Activated T-cell treated with anti-CD3 and anti-CD28 coated beads, Interleukin-2, amount 50 U/mL, for 48 hours (primary cell): ENCODE results near the gene EIF2B5.

Source experiments
- DNase-seq, 2 experiments: peaks; one replicate each; pipeline ENCODE4 v3.0.0-alpha.2; 2020

Gene EIF2B5

DNA sequence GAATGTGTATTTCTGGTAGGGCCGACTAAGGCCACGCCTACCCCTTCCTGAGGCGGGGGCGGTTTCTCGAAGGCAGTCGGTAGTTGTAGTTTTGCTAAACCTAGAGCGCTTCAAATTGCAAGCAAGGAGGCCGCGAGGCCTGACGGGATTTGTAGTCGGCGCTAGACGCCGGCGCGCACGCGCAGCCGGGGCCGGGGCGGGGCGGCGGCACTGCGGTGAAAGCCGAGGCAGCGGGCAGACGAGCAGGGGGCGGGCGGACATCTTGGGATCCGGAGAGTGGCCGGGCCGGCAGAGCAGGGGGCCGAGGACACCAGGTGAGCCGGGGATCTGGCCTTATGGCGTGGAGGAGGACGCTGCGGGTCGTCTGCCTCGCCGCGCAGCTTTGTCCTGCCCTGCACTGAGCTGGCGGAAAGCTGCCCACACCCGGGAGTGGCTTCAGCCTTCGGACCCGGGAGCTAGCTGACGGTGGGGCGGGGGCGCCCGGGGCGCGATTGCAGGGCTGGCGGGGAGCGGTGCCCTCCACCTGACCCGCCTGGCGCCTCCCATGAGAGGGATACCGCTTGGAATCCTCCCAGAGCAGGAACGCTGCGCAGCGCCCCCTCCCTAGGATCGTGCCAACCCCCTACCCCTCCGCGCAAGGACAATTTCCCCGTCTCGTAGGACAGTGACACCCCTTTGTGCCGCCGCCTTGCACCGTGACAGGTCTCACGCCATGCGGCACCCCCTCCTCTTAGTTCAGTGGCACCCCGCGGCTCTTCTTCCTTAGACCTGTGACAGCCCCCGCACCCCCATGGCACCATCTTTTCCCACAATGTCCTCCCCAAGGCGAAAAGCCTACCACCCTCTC is 39.7 kb downstream of the EIF2B5 start, which contains the start of gene AP2M1:
AP2M1 (plus strand) TSS at position 210 of the 847 bp plus-strand sequence. CDS start 2,139 bp downstream, outside the sequence.
- peak; percentile 97 to 98 for DNase-seq

DNA sequence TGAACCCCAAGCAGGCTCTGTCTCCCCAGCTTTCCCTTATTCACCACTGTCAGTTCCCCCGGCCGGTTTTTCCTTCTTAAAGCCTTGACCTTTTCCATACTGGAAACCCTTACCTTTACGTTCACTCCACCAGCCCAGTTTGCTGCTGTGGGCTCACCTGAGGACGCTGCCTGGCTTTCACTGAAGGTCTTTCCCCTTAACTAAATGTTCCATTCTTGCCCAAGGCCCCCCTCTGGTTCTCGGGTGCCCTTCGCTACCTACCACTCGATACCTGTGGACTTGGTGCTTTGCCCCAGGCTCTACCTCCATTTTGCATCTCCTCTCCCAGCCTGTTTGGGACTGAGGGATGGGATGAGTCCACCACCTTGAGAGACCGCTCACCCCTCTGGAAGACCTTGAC is 40.3 kb downstream of the EIF2B5 start:
- no peak for DNase-seq

GRCh38 chr3:184175981-184176376 is 40.8 kb downstream of the EIF2B5 start:
- no peak for DNase-seq

DNA sequence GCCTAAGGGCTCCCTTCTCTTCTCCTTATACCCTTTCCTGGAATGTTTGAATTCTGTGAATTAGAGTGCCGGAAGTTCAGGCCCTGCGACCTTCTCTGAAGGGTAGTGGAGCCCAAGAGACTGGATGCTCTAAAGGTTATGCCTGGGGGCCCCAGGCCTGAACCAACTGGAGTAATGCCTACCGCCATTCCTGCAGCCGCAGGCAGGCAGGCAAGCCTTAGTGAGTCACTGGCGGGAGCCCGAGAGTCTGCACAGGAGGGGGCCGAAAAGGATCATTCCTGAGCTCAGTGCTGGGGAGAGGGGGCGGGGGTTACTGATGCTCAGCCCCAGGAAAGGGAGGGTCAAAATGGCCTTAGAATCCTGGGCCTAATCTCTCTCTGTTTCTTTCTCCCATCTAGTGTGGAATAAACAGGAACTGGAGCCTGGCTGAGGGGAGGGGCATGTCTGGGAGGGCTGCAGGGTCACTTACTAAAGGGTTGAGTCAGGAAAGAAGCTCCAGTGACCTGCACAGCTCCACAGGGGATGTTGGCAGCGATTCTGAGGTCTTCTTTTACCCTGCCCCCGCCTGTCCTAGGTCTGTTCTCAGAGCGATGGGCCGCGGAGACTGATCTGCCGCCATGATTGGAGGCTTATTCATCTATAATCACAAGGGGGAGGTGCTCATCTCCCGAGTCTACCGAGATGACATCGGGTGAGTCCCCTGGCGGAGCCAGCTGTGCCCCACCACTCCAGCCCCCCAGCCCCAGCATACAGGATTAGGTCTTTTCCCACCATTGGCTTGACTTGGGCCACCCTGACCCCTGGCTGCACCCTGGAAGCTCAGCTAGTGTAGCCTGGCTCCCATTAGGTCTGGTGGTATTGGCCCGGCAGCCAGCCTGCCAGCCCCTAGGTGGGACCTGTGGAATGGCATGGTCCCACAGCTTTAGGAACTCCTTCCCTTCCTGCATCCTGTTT is 41.5 kb downstream of the EIF2B5 start:
- DNase-seq: no peak

- no peak for DNase-seq
Observed at GRCh38 chr3:184177331-184177731, 42.2 kb downstream of the EIF2B5 start.

DNA sequence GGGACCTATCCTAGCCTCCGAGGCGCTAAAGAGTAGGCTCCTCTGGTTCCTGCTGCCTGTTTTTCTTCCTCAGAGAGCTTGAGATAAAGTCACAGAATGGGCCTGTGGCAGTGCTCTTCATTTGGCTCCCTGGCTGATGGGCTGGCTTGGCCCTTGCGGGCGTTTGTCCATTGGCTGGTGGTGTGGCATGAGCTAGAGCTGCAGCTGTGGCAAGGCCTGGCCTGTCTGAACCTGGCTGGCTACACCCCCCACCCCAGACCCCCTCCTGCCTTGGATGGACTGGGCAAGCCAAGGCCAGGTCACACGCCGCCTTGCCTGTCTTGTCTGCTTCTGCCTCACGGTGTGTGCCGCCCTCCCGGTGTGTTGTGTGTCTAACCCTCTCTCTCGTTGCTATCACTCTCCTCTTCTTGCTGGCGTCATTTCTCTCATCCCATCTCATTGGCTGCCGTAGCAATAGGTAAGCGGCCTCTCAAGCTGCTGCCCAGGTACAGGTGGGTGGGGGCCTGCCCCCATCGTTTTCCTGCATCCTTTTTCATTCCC is 42.7 kb downstream of the EIF2B5 start:
- no peak for DNase-seq

GRCh38 chr3:184178521-184179138 is 43.5 kb downstream of the EIF2B5 start:
- DNase-seq: no peak

- no peak for DNase-seq
Observed at GRCh38 chr3:184180165-184180564, 45.0 kb downstream of the EIF2B5 start.

- DNase-seq: no peak
Observed at GRCh38 chr3:184181596-184181995, 46.4 kb downstream of the EIF2B5 start.

- DNase-seq: no peak
Observed at GRCh38 chr3:184183679-184184078, 48.5 kb downstream of the EIF2B5 start.

DNA sequence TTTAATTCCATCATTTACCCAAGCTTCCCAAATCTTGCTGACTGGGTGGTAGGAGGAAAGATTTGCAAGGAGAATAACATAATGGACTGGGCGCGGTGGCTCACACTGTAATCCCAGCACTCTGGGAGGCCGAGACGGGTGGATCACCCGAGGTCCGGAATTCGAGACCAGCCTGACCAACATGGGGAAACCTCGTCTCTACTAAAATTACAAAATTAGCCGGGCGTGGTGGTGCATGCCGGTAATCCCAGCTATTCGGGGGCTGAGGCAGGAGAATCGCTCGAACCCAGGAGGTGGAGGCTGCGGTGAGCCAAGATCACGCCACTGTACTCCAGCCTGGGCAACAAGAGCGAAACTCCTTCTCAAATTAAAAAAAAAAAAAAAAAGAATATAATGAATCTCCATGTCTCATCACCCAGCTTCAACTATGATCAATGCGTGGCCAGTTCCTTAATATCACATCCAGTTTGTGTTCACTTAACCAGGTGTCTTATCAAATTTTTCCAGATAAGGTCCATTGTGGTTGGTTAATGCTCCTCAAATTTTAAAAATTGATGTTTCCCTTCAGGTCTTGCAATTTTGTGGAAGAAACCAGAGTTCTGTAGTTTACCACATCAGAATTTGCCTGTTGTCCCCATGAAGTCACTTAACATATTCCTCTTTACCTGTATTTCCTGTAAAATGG is 49.5 kb downstream of the EIF2B5 start:
- DNase-seq: no peak

DNA sequence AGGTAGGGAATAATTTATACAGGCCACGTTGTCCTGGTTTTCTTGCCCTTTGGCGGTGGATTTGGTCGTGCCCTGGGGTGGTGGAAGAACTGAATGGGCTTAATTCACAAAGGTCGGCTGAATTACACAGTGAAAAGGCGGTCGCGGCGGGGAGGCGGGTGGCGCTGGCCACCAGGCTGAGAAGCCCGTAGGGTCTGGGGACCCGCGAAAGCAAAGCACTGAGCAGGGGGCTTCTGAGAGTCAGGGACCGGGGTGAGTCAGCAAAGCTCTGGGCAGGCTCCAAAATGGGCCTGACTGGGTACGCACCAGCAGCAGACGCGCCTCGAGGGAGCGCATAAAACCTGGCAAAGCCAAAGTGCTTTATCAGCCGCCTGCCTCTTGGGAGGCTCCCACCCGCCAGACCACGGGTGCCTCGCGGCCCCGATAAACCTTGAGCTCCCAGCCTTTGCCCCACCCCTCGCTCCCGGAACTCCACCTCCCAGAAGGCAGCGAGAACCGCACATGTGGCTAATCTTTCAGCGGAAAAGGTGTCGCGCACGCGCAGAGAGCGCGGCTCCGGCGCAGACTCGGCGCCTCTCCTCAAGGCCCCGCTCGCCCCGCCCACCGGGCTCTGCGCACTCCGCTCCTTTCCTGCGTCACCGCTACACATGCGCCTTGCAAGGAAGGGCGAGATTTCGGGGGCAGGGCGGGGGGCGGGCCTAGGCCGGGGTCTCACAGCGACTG is 50.5 kb downstream of the EIF2B5 start:
- peak; percentile 99 for DNase-seq

GRCh38 chr3:184186184-184186901 is 51.2 kb downstream of the EIF2B5 start, which contains the start of gene ABCF3:
ABCF3 (plus strand) TSS chr3:184186199; CDS start chr3:184186208, 9 bp downstream.
- no peak for DNase-seq

- no peak for DNase-seq
Observed at GRCh38 chr3:184186902-184187207, 51.7 kb downstream of the EIF2B5 start.

GRCh38 chr3:184188080-184188479 is 52.9 kb downstream of the EIF2B5 start:
- DNase-seq: no peak

DNA sequence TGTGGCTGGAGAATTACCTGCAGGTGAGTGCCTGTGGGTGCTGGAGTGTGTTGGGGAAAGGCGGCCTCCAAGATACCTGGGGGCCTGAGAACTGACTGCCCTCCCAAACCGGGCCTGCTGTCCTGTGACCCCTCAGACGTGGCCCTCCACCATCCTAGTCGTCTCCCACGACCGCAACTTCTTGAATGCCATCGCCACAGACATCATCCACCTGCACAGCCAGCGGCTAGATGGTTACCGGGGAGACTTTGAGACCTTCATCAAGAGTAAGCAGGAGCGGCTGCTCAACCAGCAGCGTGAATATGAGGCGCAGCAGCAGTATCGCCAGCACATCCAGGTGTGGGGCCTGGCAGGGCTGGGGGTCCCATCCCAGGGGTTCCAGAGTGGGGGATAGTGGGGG is 54.3 kb downstream of the EIF2B5 start:
- DNase-seq: no peak

- no peak for DNase-seq
Observed at GRCh38 chr3:184192889-184193288, 57.7 kb downstream of the EIF2B5 start.

DNA sequence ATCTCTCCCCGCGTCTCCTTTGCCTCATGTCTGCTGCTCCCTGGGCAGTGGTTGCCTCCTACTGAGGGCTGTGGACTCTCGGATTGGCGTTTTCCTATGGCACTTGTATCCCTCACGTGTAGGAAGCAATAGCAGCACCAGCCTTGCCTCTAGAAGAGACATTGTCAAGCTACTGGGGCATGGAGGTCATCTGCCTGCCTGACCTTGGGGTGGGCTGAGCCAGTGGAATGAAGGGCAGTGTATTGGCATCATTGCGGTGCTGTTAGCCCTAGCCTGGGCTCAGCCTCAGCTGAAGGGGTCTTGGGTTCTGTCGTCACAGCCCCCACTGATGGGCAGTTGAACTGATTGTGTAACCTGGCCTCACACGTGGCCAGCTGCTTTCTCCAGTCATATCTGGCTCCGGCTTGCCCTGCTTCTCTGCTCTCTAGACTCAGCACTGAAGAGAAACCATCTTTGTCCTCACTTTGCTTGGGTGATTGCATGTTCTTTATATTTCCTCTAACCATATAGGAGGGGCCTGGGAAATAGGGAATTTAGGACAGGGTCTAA is 58.9 kb downstream of the EIF2B5 start:
- DNase-seq: no peak
